Measurements from ENCODE around the gene BHLHE23. TPM values are rescaled to one million over a fixed set of nuclear protein-coding genes. Genes with fewer than 3 reads are reported as not detected.

The BHLHE23 gene
- total RNA-seq, 1 donor from 2014 or later: not detected

- no peak overlapping the region for H3K4me3 ChIP-seq
- intact Hi-C loops (cut with DNase I): no loop called here
- TF ChIP-seq POLR2AphosphoS5 (IDR thresholded peaks at IDR 0.05; ENCODE audit: insufficient read depth in 1 of 2, low read depth in 1 of 2) (no peak), POLR2A (IDR thresholded peaks at IDR 0.05) (no peak), CTCF (IDR thresholded peaks at IDR 0.05) (no peak)
These were observed 12.8 kb downstream of the BHLHE23 start for GRCh38 chr20:62993856-62994494.

GRCh38 chr20:62991863-62992262 lies 14.9 kb downstream of the BHLHE23 start:
- no peaks in the 10 kb centered on the region for H3K9me3 ChIP-seq
- H3K36me3 ChIP-seq: no peaks in the 10 kb centered on the region
- no peak for TF ChIP-seq POLR2A (IDR thresholded peaks at IDR 0.05)
- no peak overlapping the region for H3K27ac ChIP-seq
- DNase-seq (ENCODE audit: extremely low spot score in 2 of 2): no peak
- H3K4me3 ChIP-seq: no peak overlapping the region
- intact Hi-C loops (cut with DNase I): no loop called here
- H3K27me3 ChIP-seq: no peaks in the 10 kb centered on the region
- H3K4me1 ChIP-seq: no peaks in the 10 kb centered on the region

More at GRCh38 chr20:62993856-62994494, 12.8 kb downstream of the BHLHE23 start:
- Histone ChIP-seq H3K9me3 (no peaks in the 10 kb centered on the region), H3K27ac (no peak overlapping the region), H3K27me3 (no peaks in the 10 kb centered on the region), H3K4me1 (no peaks in the 10 kb centered on the region), H3K36me3 (no peaks in the 10 kb centered on the region)
- DNase-seq (ENCODE audit: extremely low spot score in 2 of 2): no peak

GRCh38 chr20:62991196-62991807 lies 15.5 kb downstream of the BHLHE23 start:
- TF ChIP-seq POLR2A (IDR thresholded peaks at IDR 0.05) (no peak), CTCF (IDR thresholded peaks at IDR 0.05) (no peak), POLR2AphosphoS5 (IDR thresholded peaks at IDR 0.05; ENCODE audit: insufficient read depth in 1 of 2, low read depth in 1 of 2) (no peak)
- H3K36me3 ChIP-seq: no peaks in the 10 kb centered on the region
- H3K27me3 ChIP-seq: no peaks in the 10 kb centered on the region
- intact Hi-C loops (cut with DNase I): no loop called here
- no peaks in the 10 kb centered on the region for H3K4me1 ChIP-seq
- DNase-seq (ENCODE audit: extremely low spot score in 2 of 2): no peak
- H3K4me3 ChIP-seq: no peak overlapping the region
- no peak overlapping the region for H3K27ac ChIP-seq
- H3K9me3 ChIP-seq: no peaks in the 10 kb centered on the region

- DNase-seq (ENCODE audit: extremely low spot score in 2 of 2): no peak
- H3K4me1 ChIP-seq: no peaks in the 10 kb centered on the region
- H3K9me3 ChIP-seq: no peaks in the 10 kb centered on the region
- intact Hi-C loops (cut with DNase I): no loop called here
- H3K4me3 ChIP-seq: no peak overlapping the region
- no peak for TF ChIP-seq CTCF (IDR thresholded peaks at IDR 0.05)
- TF ChIP-seq POLR2A (IDR thresholded peaks at IDR 0.05): no peak
- TF ChIP-seq POLR2AphosphoS5 (IDR thresholded peaks at IDR 0.05; ENCODE audit: insufficient read depth in 1 of 2, low read depth in 1 of 2): no peak
- no peak overlapping the region for H3K27ac ChIP-seq
- no peaks in the 10 kb centered on the region for H3K27me3 ChIP-seq
- no peaks in the 10 kb centered on the region for H3K36me3 ChIP-seq
These were observed 16.4 kb downstream of the BHLHE23 start for GRCh38 chr20:62990306-62990825.

- intact Hi-C loops (cut with DNase I): no loop called here
- H3K27me3 ChIP-seq: no peaks in the 10 kb centered on the region
These were observed 17.6 kb downstream of the BHLHE23 start for GRCh38 chr20:62989201-62989601.

More at GRCh38 chr20:62989201-62989601, 17.6 kb downstream of the BHLHE23 start:
- Histone ChIP-seq H3K9me3 (no peaks in the 10 kb centered on the region), H3K36me3 (no peaks in the 10 kb centered on the region), H3K4me1 (no peaks in the 10 kb centered on the region), H3K4me3 (no peak overlapping the region), H3K27ac (no peak overlapping the region)
- no peak for DNase-seq (ENCODE audit: extremely low spot score in 2 of 2)
- TF ChIP-seq CTCF (IDR thresholded peaks at IDR 0.05): no peak
- TF ChIP-seq POLR2AphosphoS5 (IDR thresholded peaks at IDR 0.05; ENCODE audit: insufficient read depth in 1 of 2, low read depth in 1 of 2): no peak
- TF ChIP-seq POLR2A (IDR thresholded peaks at IDR 0.05): no peak

All from vagina (tissue), 2 donors.